Neural cell (in vitro differentiated cells): ENCODE results near the gene MYO1F. TPM values are rescaled to one million over a fixed set of nuclear protein-coding genes. Genes with fewer than 3 reads are reported as not detected.

ENCODE experiments used
- H2AFZ ChIP-seq: fragments of 200-600, 300-800 bp; sonication (generic), shearing (Covaris generic); 2 replicates; pipeline ENCODE4 v1.6.0; 2014; ENCODE audit warnings: low read depth, mild to moderate bottlenecking, antibody characterized with exemption, low read length, moderate library complexity
- H3F3A ChIP-seq: fragments of 200-600 bp; shearing (Covaris generic); 2 replicates; pipeline ENCODE4 v1.6.1; 2016; ENCODE audit warnings: mild to moderate bottlenecking, moderate library complexity, mixed read lengths, antibody characterized with exemption, low read length; ENCODE audit not compliant: insufficient read depth, poor library complexity, severe bottlenecking
- H3K27ac ChIP-seq: fragments of 200-600, 300-800 bp; sonication (generic), shearing (Covaris generic); 2 replicates; pipeline ENCODE4 v1.5.1; 2014; ENCODE audit warnings: mild to moderate bottlenecking, low read length, moderate library complexity
- H3K27me3 ChIP-seq: fragments of 300-800, 200-600 bp; sonication (generic), shearing (Covaris generic); 2 replicates; pipeline ENCODE4 v1.6.0; 2014; ENCODE audit warnings: mild to moderate bottlenecking, low read depth, low read length, moderate library complexity; ENCODE audit not compliant: insufficient read depth
- H3K36me3 ChIP-seq: fragments of 300-800, 200-600 bp; sonication (generic), shearing (Covaris generic); 2 replicates; pipeline ENCODE4 v1.5.1; 2014; ENCODE audit warnings: mild to moderate bottlenecking, antibody characterized with exemption, low read length, moderate library complexity; ENCODE audit not compliant: insufficient read depth
- H3K4me2 ChIP-seq: fragments of 300-800, 200-600 bp; sonication (generic), shearing (Covaris generic); 2 replicates; pipeline ENCODE4 v1.6.0; 2014; ENCODE audit warnings: mild to moderate bottlenecking, low read length
- H3K4me3 ChIP-seq: fragments of 300-800, 200-600 bp; sonication (generic), shearing (Covaris generic); 2 replicates; pipeline ENCODE4 v1.5.1; 2014; ENCODE audit warnings: mild to moderate bottlenecking, low read length, moderate library complexity
- H3K79me2 ChIP-seq: fragments of 200-600 bp; shearing (Covaris generic); replicated peaks from 2 replicates; pipeline ENCODE4 v1.6.0; 2014; ENCODE audit warnings: mild to moderate bottlenecking, low read length, moderate library complexity; ENCODE audit not compliant: insufficient read depth
- H3K9ac ChIP-seq: fragments of 300-800, 200-600 bp; sonication (generic), shearing (Covaris generic); 2 replicates; pipeline ENCODE4 v1.6.1; 2016; ENCODE audit warnings: mild to moderate bottlenecking, low read length, mixed read lengths
- H3K9me2 ChIP-seq: fragments of 200-600 bp; shearing (Covaris generic); 2 replicates; pipeline ENCODE4 v1.6.1; 2016; ENCODE audit warnings: mild to moderate bottlenecking, low read length, mixed read lengths; ENCODE audit not compliant: insufficient read depth
- H3K9me3 ChIP-seq: fragments of 200-600, 300-800 bp; sonication (generic), shearing (Covaris generic); 2 replicates; pipeline ENCODE4 v1.6.1; 2016; ENCODE audit warnings: mild to moderate bottlenecking, mixed run types, low read length, moderate library complexity, mixed read lengths
- H4K20me1 ChIP-seq: fragments of 200-600 bp; shearing (Covaris generic); 2 replicates; pipeline ENCODE4 v1.6.1; 2016; ENCODE audit warnings: mild to moderate bottlenecking, mixed run types; ENCODE audit not compliant: insufficient read depth
- EP300 ChIP-seq: fragments of 450-650 bp; conservative IDR thresholded peaks from 2 replicates; pipeline ENCODE4 v1.6.1; 2014; ENCODE audit warnings: antibody characterized with exemption, mild to moderate bottlenecking, moderate library complexity; ENCODE audit not compliant: poor library complexity, severe bottlenecking
- EZH2 ChIP-seq: fragments of 200-600, 300-800 bp; shearing (Covaris generic), sonication (generic); IDR thresholded peaks from 2 replicates; pipeline ENCODE4 v1.6.1; 2014; ENCODE audit warnings: antibody characterized with exemption, low read length, borderline replicate concordance, mild to moderate bottlenecking; ENCODE audit not compliant: insufficient read depth, poor library complexity, severe bottlenecking
- MXI1 ChIP-seq: fragments of 450-650 bp; conservative IDR thresholded peaks from 2 replicates; pipeline ENCODE4 v1.6.1; 2014; ENCODE audit warnings: antibody characterized with exemption, mild to moderate bottlenecking; ENCODE audit not compliant: poor library complexity, severe bottlenecking
- POLR2AphosphoS5 ChIP-seq: IDR thresholded peaks from 2 replicates; pipeline ENCODE4 v1.6.1; 2012
- RAD21 ChIP-seq: fragments of 450-650 bp; conservative IDR thresholded peaks from 2 replicates; pipeline ENCODE4 v1.6.1; 2014; ENCODE audit warnings: antibody characterized with exemption, mild to moderate bottlenecking, moderate library complexity
- REST ChIP-seq: IDR thresholded peaks from 2 replicates; pipeline ENCODE4 v1.6.1; 2012; ENCODE audit warnings: borderline replicate concordance
- SMC3 ChIP-seq: fragments of 450-650 bp; conservative IDR thresholded peaks from 2 replicates; pipeline ENCODE4 v1.6.1; 2014; ENCODE audit warnings: antibody characterized with exemption, mild to moderate bottlenecking, moderate library complexity; ENCODE audit not compliant: poor library complexity
- TAF1 ChIP-seq: IDR thresholded peaks from 2 replicates; pipeline ENCODE4 v1.6.1; 2012; ENCODE audit warnings: low read depth
- polyA plus RNA-seq: library from polyadenylated mRNA; depleted of rRNA; stranded (reverse); fragments of >200 nt; gene quantifications from 2 replicates; pipeline ENCODE4 v1.2.3, GENCODE V29; 2014
- TF ChIP-seq, protein P1 (sequence below): fragments of 450-650 bp; IDR thresholded peaks from 2 replicates; pipeline ENCODE4 v1.5.1; 2014; ENCODE audit warnings: antibody characterized with exemption, mild to moderate bottlenecking, moderate library complexity; ENCODE audit not compliant: poor library complexity, severe bottlenecking

The MYO1F gene
- polyA plus RNA-seq, 1 donor from 2014 or later, result 0.40 TPM

- Histone ChIP-seq H3K27ac (no peak overlapping the region), H3F3A (no peaks in the 10 kb centered on the region), H3K79me2 (no peaks in the 10 kb centered on the region), H3K4me3 (no peak overlapping the region), H4K20me1 (no peaks in the 10 kb centered on the region), H3K4me2 (no peak overlapping the region), H3K9me2 (no peaks in the 10 kb centered on the region), H3K9ac (no peak overlapping the region), H3K36me3 (no peaks in the 10 kb centered on the region), H3K27me3 (no peaks in the 10 kb centered on the region), H3K9me3 (no peaks in the 10 kb centered on the region), H2AFZ (no peak overlapping the region)
- TF ChIP-seq, protein P1, sequence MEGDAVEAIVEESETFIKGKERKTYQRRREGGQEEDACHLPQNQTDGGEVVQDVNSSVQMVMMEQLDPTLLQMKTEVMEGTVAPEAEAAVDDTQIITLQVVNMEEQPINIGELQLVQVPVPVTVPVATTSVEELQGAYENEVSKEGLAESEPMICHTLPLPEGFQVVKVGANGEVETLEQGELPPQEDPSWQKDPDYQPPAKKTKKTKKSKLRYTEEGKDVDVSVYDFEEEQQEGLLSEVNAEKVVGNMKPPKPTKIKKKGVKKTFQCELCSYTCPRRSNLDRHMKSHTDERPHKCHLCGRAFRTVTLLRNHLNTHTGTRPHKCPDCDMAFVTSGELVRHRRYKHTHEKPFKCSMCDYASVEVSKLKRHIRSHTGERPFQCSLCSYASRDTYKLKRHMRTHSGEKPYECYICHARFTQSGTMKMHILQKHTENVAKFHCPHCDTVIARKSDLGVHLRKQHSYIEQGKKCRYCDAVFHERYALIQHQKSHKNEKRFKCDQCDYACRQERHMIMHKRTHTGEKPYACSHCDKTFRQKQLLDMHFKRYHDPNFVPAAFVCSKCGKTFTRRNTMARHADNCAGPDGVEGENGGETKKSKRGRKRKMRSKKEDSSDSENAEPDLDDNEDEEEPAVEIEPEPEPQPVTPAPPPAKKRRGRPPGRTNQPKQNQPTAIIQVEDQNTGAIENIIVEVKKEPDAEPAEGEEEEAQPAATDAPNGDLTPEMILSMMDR, result no peak
- TF ChIP-seq TAF1 (no peak), SMC3 (no peak), EP300 (no peak), REST (no peak), POLR2AphosphoS5 (no peak), EZH2 (no peak), MXI1 (no peak), RAD21 (no peak)
Observed at GRCh38 chr19:8545743-8546142, 31.5 kb downstream of the MYO1F start.

DNA sequence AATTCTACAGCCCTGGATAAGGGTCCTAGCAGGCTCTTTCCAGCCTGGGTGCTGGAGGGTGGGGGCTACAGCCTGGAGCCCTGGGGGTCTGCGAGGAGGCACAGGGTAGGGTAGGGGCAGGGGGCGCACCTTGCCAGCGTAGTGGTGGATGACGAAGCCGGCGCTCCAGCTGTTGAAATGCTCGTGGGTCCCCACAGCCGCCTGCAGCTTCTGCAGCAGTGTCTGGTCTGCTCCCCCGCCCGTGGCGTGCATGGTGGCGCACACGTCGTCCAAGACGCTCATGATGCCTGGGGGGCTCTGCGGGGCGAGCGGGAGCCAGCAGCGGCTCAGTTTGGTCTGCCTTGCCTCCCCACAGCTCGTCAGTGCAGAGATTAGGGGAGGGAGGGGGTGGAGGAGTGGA, 33.1 kb downstream of the MYO1F start:
- Histone ChIP-seq H3K27me3 (no peaks in the 10 kb centered on the region), H3K4me2 (no peak overlapping the region), H2AFZ (no peak overlapping the region), H3K9me3 (no peaks in the 10 kb centered on the region), H3F3A (no peaks in the 10 kb centered on the region), H3K36me3 (no peaks in the 10 kb centered on the region), H3K9ac (no peak overlapping the region), H3K9me2 (no peaks in the 10 kb centered on the region), H3K27ac (no peak overlapping the region), H4K20me1 (no peaks in the 10 kb centered on the region), H3K79me2 (no peaks in the 10 kb centered on the region), H3K4me3 (no peak overlapping the region)
- no peak for TF ChIP-seq REST
- TF ChIP-seq TAF1, result no peak
- no peak for TF ChIP-seq EP300
- no peak for TF ChIP-seq POLR2AphosphoS5
- no peak for TF ChIP-seq EZH2
- TF ChIP-seq, protein P1, result no peak
- TF ChIP-seq RAD21, result no peak
- TF ChIP-seq SMC3, result no peak
- TF ChIP-seq MXI1, result no peak
